Left lobe of liver (tissue), 1 donor: ENCODE measurements around the gene GPAT2. TPM values are rescaled to one million over a fixed set of nuclear protein-coding genes. Genes with fewer than 3 reads are reported as not detected.

ENCODE experiments used
- total RNA-seq: library from RNA; stranded (reverse); gene quantifications from one replicate; pipeline ENCODE4 v1.2.1, GENCODE V29; 2021
- donor health status: DM: no; HTN: yes; CAD: no.

Gene GPAT2
- total RNA-seq, 1 donor from 2014 or later: 1.3 TPM

Other genes starting within 250 kb of the GPAT2 start
- gene ANKRD36C, start 43.1 kb downstream of the GPAT2 start, total RNA-seq: 2.4 TPM
- 11.4 TPM for gene ADRA2B, start 81.7 kb upstream of the GPAT2 start, total RNA-seq
- not detected for gene ASTL, start 103.6 kb upstream of the GPAT2 start, total RNA-seq
- gene DUSP2, start 110.5 kb upstream of the GPAT2 start, total RNA-seq: 0.98 TPM
- 67.6 TPM for gene STARD7, start 173.9 kb upstream of the GPAT2 start, total RNA-seq
- gene TMEM127, start 231.1 kb upstream of the GPAT2 start, total RNA-seq: 30.6 TPM
- 45.0 TPM for gene CIAO1, start 231.3 kb upstream of the GPAT2 start, total RNA-seq